ENCODE results near the gene C4BPA.

The C4BPA gene

DNA sequence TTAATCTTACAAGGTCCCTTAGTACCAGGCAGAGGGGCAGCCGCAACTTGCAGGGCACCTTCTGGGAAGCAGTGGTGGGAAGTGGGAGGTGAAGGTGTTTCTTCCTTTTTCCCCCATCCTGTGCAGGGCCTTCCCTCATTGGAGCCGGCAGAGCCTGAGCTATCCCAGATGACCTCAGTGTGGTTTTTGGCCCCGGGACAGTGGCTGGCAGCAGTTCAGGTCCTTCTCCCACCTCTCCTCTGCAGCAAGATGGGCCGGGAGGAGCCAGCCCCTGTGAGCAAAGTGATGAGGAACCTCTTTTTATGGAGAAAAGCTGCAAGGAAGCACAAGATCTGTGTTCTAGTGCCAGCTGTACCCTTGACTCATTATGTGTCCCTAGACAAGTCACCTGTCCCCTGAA, 44.2 kb upstream of the C4BPA start:
- no peak for TF ChIP-seq ZFX (IDR thresholded peaks at IDR 0.05; ENCODE audit: borderline replicate concordance)
- TF ChIP-seq, protein P1, sequence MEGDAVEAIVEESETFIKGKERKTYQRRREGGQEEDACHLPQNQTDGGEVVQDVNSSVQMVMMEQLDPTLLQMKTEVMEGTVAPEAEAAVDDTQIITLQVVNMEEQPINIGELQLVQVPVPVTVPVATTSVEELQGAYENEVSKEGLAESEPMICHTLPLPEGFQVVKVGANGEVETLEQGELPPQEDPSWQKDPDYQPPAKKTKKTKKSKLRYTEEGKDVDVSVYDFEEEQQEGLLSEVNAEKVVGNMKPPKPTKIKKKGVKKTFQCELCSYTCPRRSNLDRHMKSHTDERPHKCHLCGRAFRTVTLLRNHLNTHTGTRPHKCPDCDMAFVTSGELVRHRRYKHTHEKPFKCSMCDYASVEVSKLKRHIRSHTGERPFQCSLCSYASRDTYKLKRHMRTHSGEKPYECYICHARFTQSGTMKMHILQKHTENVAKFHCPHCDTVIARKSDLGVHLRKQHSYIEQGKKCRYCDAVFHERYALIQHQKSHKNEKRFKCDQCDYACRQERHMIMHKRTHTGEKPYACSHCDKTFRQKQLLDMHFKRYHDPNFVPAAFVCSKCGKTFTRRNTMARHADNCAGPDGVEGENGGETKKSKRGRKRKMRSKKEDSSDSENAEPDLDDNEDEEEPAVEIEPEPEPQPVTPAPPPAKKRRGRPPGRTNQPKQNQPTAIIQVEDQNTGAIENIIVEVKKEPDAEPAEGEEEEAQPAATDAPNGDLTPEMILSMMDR (IDR thresholded peaks at IDR 0.05): no peak
- no peak overlapping the region for H3K27ac ChIP-seq

DNA sequence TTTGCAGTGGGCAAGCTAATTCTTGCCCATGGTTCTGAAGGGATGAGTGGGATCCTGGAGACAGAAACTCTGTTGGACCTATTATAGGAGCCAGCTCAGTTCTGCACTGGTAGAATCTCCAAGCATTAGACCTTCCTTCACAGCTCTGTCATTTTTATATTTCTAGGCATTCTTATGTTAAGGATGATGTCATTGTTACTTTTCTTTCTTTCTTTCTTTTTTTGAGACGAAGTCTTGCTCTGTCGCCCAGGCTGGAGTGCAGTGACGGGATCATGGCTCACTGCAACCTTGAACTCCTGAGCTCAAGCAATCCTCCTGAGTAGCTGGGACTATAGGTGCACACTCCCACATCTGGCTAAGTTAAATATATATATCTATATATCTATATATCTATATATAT, 43.4 kb upstream of the C4BPA start:
- H3K27ac ChIP-seq: no peak overlapping the region
- TF ChIP-seq, protein P1 (IDR thresholded peaks at IDR 0.05): no peak
- TF ChIP-seq ZFX (IDR thresholded peaks at IDR 0.05; ENCODE audit: borderline replicate concordance): no peak

DNA sequence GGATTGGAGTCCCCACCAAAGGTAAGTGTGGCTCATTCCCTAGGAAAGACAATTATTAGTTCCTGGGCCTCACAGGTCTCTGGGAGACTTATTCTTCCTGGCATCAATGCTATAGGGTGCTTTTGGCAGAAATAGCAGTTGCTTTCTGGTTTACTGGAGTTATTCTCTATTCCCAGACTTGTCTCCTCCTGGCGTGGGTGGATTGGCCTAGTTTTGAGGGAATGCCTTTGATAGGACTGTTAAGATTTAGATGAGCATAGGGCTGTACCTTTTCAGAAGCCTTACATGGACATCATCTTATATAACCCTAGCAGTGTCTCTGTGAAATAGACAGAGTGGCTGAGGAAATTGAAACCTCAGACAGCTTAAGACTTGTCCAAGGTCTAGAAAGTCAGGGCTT, 42.0 kb upstream of the C4BPA start:
- no peak for TF ChIP-seq ZFX (IDR thresholded peaks at IDR 0.05; ENCODE audit: borderline replicate concordance)
- TF ChIP-seq, protein P1 (IDR thresholded peaks at IDR 0.05): no peak
- no peak overlapping the region for H3K27ac ChIP-seq

DNA sequence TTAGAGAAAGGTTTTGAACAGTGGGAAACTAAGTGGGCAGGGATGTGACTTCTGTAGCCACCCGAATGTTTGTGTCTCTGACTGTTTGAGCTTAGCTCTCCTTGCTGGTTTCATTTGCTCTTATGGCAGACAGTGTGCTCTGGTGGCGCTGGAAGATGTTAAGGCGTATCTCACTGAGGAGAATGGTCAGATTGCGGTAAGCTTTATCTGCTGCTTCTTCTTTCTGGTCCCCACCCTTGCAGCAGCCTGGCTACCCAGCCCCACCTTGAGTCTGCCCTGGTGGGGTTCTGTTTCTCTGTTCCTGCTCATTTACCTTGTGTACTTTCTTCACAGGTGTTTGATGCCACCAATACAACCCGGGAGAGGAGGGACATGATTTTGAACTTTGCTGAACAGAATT, 41.0 kb upstream of the C4BPA start:
- no peak overlapping the region for H3K27ac ChIP-seq

DNA sequence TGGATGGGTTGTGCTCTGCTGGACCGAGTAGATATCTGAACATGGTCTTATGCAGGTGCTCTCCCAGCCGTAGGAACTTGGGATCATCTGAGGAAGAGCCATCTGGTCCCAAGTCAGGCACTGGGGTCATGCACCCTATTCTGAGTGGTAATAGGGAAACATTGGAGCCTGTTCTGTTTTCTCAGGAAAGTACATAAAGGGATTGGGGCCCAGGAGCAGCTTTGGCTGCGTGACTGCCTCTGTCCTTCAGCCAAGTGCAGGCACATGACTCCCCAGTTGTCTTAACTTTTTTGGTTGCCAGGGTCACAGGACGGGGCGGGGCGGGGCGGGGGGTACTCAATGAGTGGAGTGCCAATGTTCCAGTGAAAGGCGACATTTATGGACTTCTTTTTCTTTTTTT, 39.5 kb upstream of the C4BPA start:
- H3K27ac ChIP-seq: no peak overlapping the region
- TF ChIP-seq ZFX (IDR thresholded peaks at IDR 0.05; ENCODE audit: borderline replicate concordance): no peak
- TF ChIP-seq, protein P1 (IDR thresholded peaks at IDR 0.05): no peak

More for the DNA sequence above, 41.0 kb upstream of the C4BPA start:
- TF ChIP-seq, protein P1 (IDR thresholded peaks at IDR 0.05): no peak
- no peak for TF ChIP-seq ZFX (IDR thresholded peaks at IDR 0.05; ENCODE audit: borderline replicate concordance)

DNA sequence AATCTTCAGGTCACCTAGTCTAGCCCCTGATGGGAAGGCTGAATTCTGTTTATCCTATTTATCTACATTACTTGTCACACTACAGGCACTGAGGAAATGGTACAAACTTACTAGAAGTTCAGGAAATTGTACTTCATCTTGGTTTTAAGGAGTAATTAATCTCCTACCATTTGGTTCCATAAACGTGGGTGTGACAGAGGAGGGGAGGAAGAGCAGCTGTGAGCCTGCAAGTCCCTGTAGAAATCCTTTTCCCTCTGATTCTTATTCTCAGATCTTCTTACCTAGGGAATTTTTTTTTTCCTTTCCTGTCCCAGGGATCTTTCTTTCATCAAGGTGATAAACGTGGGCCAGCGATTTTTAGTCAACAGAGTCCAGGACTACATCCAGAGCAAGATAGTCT, 36.8 kb upstream of the C4BPA start:
- no peak overlapping the region for H3K27ac ChIP-seq
- TF ChIP-seq ZFX (IDR thresholded peaks at IDR 0.05; ENCODE audit: borderline replicate concordance): no peak
- TF ChIP-seq, protein P1 (IDR thresholded peaks at IDR 0.05): no peak

DNA sequence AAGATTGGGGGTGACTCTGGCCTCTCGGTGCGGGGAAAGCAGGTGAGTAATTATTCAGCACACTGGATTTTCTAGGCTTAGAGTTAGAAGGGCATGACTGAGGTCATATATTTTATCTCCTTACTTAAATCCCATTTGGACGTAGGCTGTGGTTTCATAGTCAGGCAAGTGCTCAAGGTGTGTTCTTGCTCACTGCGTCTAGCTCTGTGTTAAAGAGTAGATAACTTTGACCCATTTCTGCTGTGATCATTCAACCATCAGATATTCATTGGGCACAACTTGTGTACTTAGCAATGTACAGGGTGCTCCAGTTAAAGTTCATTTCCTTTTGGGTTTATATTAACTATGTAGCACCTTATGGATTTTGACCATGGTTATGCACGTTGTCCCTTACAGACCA, 36.4 kb upstream of the C4BPA start:
- H3K27ac ChIP-seq: no peak overlapping the region
- no peak for TF ChIP-seq ZFX (IDR thresholded peaks at IDR 0.05; ENCODE audit: borderline replicate concordance)
- TF ChIP-seq, protein P1 (IDR thresholded peaks at IDR 0.05): no peak

Data from 22Rv1 (cell line).